Endothelial cell of umbilical vein (primary cell): ENCODE results near the gene APMAP. TPM values are rescaled to one million over a fixed set of nuclear protein-coding genes. Genes with fewer than 3 reads are reported as not detected.

Experiments
- BruUV-seq: library from RNA; stranded (reverse); fragments of 400-500 nt; replicated peaks from 2 replicates; lab custom pipeline; 2021; lab: Mats Ljungman, UMichigan
- CTCF ChIA-PET: fragments of 300-600, 350-600 bp; sonication (Branson Sonifier 250); formaldehyde crosslinking; loops from one replicate; lab custom pipeline; 2021; ENCODE audit warnings: antibody characterized with exemption, inconsistent platforms; lab: Charles Lee
- POLR2A ChIA-PET: fragments of 300-600, 350-600 bp; sonication (Branson Sonifier 250); formaldehyde crosslinking; loops from one replicate; lab custom pipeline; 2021; ENCODE audit warnings: antibody characterized with exemption, inconsistent platforms; lab: Charles Lee
- DNase-seq: peaks from one replicate; pipeline ENCODE4 v3.0.0-alpha.2; 2011; ENCODE audit warnings: low read depth, low spot score
- FAIRE-seq: peaks from 2 replicates; lab custom pipeline; 2011; peaks lifted over from hg19 to GRCh38; lab: Jason Lieb, UNC
- H2AFZ ChIP-seq: 2 replicates; pipeline ENCODE4 v1.6.0; 2012; ENCODE audit warnings: low read depth, low read length, control low read depth, inconsistent platforms
- H3K27ac ChIP-seq: 2 replicates; pipeline ENCODE4 v1.5.1; 2011; ENCODE audit warnings: low read depth, mild to moderate bottlenecking, control low read depth, low read length, moderate library complexity; ENCODE audit not compliant: insufficient read depth
- H3K27me3 ChIP-seq, 2 experiments: 2 replicates each; pipeline versions ENCODE4 v1.6.0 to v1.6.1; 2011; ENCODE audit warnings: low read length in 2 of 2, mixed read lengths in 1 of 2; ENCODE audit not compliant: control insufficient read depth in 2 of 2, insufficient read depth in 2 of 2
- H3K36me3 ChIP-seq, 2 experiments: 2 replicates in 1 of 2; 3 replicates in 1 of 2; pipeline ENCODE4 v1.5.1; 2011; ENCODE audit warnings: low read length in 2 of 2, mild to moderate bottlenecking in 1 of 2, moderate library complexity in 1 of 2; ENCODE audit not compliant: control insufficient read depth in 2 of 2, insufficient read depth in 2 of 2; ENCODE audit errors: extremely low read depth in 1 of 2
- H3K4me1 ChIP-seq: 3 replicates; pipeline ENCODE4 v1.5.1; 2011; ENCODE audit warnings: mild to moderate bottlenecking, low read length; ENCODE audit not compliant: control insufficient read depth, insufficient read depth; ENCODE audit errors: extremely low read depth
- H3K4me2 ChIP-seq: 2 replicates; pipeline ENCODE4 v1.6.1; 2011; ENCODE audit warnings: low read length, control low read depth, mixed read lengths; ENCODE audit not compliant: insufficient read depth
- H3K4me3 ChIP-seq, 3 experiments: fragments of 200-600 bp in 1 of 3; sonication (generic), shearing (Covaris generic) in 1 of 3; replicated peaks in 1 of 3; 2 replicates each; pipeline ENCODE4 v1.5.1; 2011 to 2016; ENCODE audit warnings: control low read depth in 3 of 3, low read length in 3 of 3, mild to moderate bottlenecking in 2 of 3, inconsistent platforms in 1 of 3, low read depth in 1 of 3, moderate library complexity in 1 of 3; ENCODE audit not compliant: insufficient read depth in 1 of 3
- H3K79me2 ChIP-seq: 2 replicates; pipeline ENCODE4 v1.6.0; 2012; ENCODE audit warnings: low read length, inconsistent platforms; ENCODE audit not compliant: control insufficient read depth, insufficient read depth
- H3K9ac ChIP-seq: replicated peaks from 2 replicates; pipeline ENCODE3; 2011; ENCODE audit warnings: low read length, control low read depth; ENCODE audit not compliant: insufficient read depth; ENCODE audit errors: extremely low read depth
- H3K9me1 ChIP-seq: replicated peaks from 3 replicates; pipeline ENCODE4 v1.6.0; 2011; ENCODE audit warnings: mild to moderate bottlenecking, low read length; ENCODE audit not compliant: control insufficient read depth, insufficient read depth; ENCODE audit errors: extremely low read depth
- H3K9me3 ChIP-seq: replicated peaks from 2 replicates; pipeline ENCODE4 v1.5.1; 2012; ENCODE audit warnings: low read length, inconsistent platforms; ENCODE audit not compliant: control insufficient read depth, insufficient read depth
- H4K20me1 ChIP-seq: replicated peaks from 2 replicates; pipeline ENCODE3; 2011; ENCODE audit warnings: mild to moderate bottlenecking, low read length; ENCODE audit not compliant: control insufficient read depth, insufficient read depth; ENCODE audit errors: extremely low read depth
- CTCF ChIP-seq, 2 donors: IDR thresholded peaks; 1 replicate in 1 of 2; 2 replicates in 1 of 2; pipeline ENCODE4 v1.5.1; 2011; ENCODE audit warnings: low read length in 2 of 2, mild to moderate bottlenecking in 2 of 2, moderate library complexity in 2 of 2, control low read depth in 1 of 2, inconsistent platforms in 1 of 2, low read depth in 1 of 2; ENCODE audit not compliant: insufficient read depth in 1 of 2; ENCODE audit errors: extremely low read depth in 1 of 2
- EZH2 ChIP-seq: IDR thresholded peaks from 2 replicates; pipeline ENCODE4 v1.6.1; 2012; ENCODE audit warnings: borderline replicate concordance, low read depth, mild to moderate bottlenecking, moderate library complexity, low read length, inconsistent platforms; ENCODE audit not compliant: severe bottlenecking
- FOS ChIP-seq: IDR thresholded peaks from 2 replicates; pipeline ENCODE4 v1.6.1; 2011; ENCODE audit warnings: mild to moderate bottlenecking, low read length, moderate library complexity, borderline replicate concordance; ENCODE audit not compliant: insufficient read depth
- GATA2 ChIP-seq: IDR thresholded peaks from 2 replicates; pipeline ENCODE4 v1.7.0; 2011; ENCODE audit warnings: low read depth, mild to moderate bottlenecking, moderate library complexity, mixed read lengths, low read length; ENCODE audit not compliant: insufficient read length, insufficient read depth
- JUN ChIP-seq: IDR thresholded peaks from 2 replicates; pipeline ENCODE4 v1.6.1; 2011; ENCODE audit warnings: borderline replicate concordance, low read depth; ENCODE audit not compliant: insufficient read length, insufficient read depth
- MAX ChIP-seq: IDR thresholded peaks from 2 replicates; pipeline ENCODE4 v1.6.1; 2011; ENCODE audit not compliant: insufficient read depth, insufficient read length
- MYC ChIP-seq: IDR thresholded peaks from one replicate; pipeline ENCODE4 v1.6.1; 2011; ENCODE audit warnings: mild to moderate bottlenecking, low read depth, low read length
- POLR2A ChIP-seq: IDR thresholded peaks from 2 replicates; pipeline ENCODE4 v1.6.1; 2012; ENCODE audit warnings: low read depth, mild to moderate bottlenecking, control low read depth, low read length
- POLR2AphosphoS5 ChIP-seq: IDR thresholded peaks from 2 replicates; pipeline ENCODE4 v1.6.1; 2012; ENCODE audit warnings: low read depth, mild to moderate bottlenecking, control low read depth, low read length, moderate library complexity; ENCODE audit not compliant: insufficient read depth
- dilution Hi-C: fragments of 300-500 bp; cut with MboI; formaldehyde crosslinking; loops from one replicate; pipeline ENCODE4 v1.15.0; 2019; ENCODE audit warnings: low sequenced_read_pairs; ENCODE audit not compliant: extremely low pct_ligation_motif_present
- intact Hi-C: fragments of 100-400 bp; cut with micrococcal nuclease; formaldehyde crosslinking; loops from one replicate; pipeline ENCODE4 v1.10.0; 2022
- polyA plus RNA-seq, 4 experiments: library from polyadenylated mRNA; depleted of rRNA in 3 of 4; stranded (reverse) in 3 of 4; unstranded in 1 of 4; fragments of >200 nt; gene quantifications; 2 replicates each; pipeline versions ENCODE4 v1.2.1 to v1.2.3, GENCODE V29; 2011 to 2012; ENCODE audit warnings: missing spikeins in 1 of 4
- total RNA-seq: library from RNA; stranded (reverse); gene quantifications from 2 replicates; pipeline ENCODE4 v1.2.3, GENCODE V29; 2021

The APMAP gene
- total and polyA plus RNA-seq, 2 donors (not counting 3 experiments of a cell fraction or from before 2014, with no cell fraction given): 80.7 to 110 TPM

GRCh38 chr20:24963672-24964505 lies 28.7 kb downstream of the APMAP start:
- H3K9me3 ChIP-seq: no peaks in the 10 kb centered on the region
- POLR2A ChIA-PET: no interaction called here
- no TSS peak for BruUV-seq
- no peak overlapping the region for H3K4me3 ChIP-seq
- H3K9me1 ChIP-seq: no peaks in the 10 kb centered on the region
- H3K9ac ChIP-seq: no peak overlapping the region
- no peak for DNase-seq
- no peak overlapping the region for H3K27ac ChIP-seq
- no peaks in the 10 kb centered on the region for H3K27me3 ChIP-seq
- no peak for TF ChIP-seq CTCF (IDR thresholded peaks at IDR 0.05; ENCODE audit: extremely low read depth in 1 of 2, insufficient read depth in 1 of 2, low read depth in 1 of 2, low read length in 2 of 2)
- TF ChIP-seq EZH2: no peak
- no peak for TF ChIP-seq MYC
- no peak for TF ChIP-seq GATA2
- TF ChIP-seq POLR2A: no peak
- TF ChIP-seq POLR2AphosphoS5: no peak
- TF ChIP-seq FOS: no peak
- TF ChIP-seq JUN: no peak
- no peak for TF ChIP-seq MAX
- dilution Hi-C loops: no loop called here
- CTCF ChIA-PET: no interaction called here
- H3K4me2 ChIP-seq: no peak overlapping the region
- H3K79me2 ChIP-seq: no peaks in the 10 kb centered on the region
- intact Hi-C loops: no loop called here
- H3K4me1 ChIP-seq: no peaks in the 10 kb centered on the region
- no peak for FAIRE-seq
- no peak overlapping the region for H2AFZ ChIP-seq
- peaks cover 4 to 14% of the 10 kb centered on the region in 2 experiments for H3K36me3 ChIP-seq
- H4K20me1 ChIP-seq: no peaks in the 10 kb centered on the region
